ENCODE data around the gene MINDY4. TPM values are rescaled to one million over a fixed set of nuclear protein-coding genes. Genes with fewer than 3 reads are reported as not detected.

The MINDY4 gene
- total RNA-seq, 2 donors from 2014 or later: 7.5 to 8.6 TPM

GRCh38 chr7:30852308-30852684 lies 81.1 kb downstream of the MINDY4 start:
- 79 to 89% methylated on average over 4 of the region's 4 CpGs for WGBS, 2 donors
- H3K4me1 ChIP-seq: peaks cover 8% of the 10 kb centered on the region
- no peak overlapping the region for H3K27ac ChIP-seq
- no peaks in the 10 kb centered on the region for H3K9me3 ChIP-seq
- no peak for TF ChIP-seq POLR2A (IDR thresholded peaks at IDR 0.05)
- no peak for TF ChIP-seq CTCF (IDR thresholded peaks at IDR 0.05)
- H3K36me3 ChIP-seq (replicated peaks in 1 of 2; ENCODE audit: insufficient read depth in 1 of 2, low read depth in 2 of 2): no peaks in the 10 kb centered on the region
- no peaks in the 10 kb centered on the region for H3K27me3 ChIP-seq
- H3K4me3 ChIP-seq: no peak overlapping the region
- intact Hi-C loops (cut with DNase I): no loop called here
- no peak for ATAC-seq
- no peak for DNase-seq

- DNase-seq (no peak), ATAC-seq (no peak)
- H3K4me1 ChIP-seq: peaks cover 8% of the 10 kb centered on the region
- no peak overlapping the region for H3K4me3 ChIP-seq
- no peak overlapping the region for H3K27ac ChIP-seq
- H3K9me3 ChIP-seq: no peaks in the 10 kb centered on the region
- no peaks in the 10 kb centered on the region for H3K27me3 ChIP-seq
- no peaks in the 10 kb centered on the region for H3K36me3 ChIP-seq (replicated peaks in 1 of 2; ENCODE audit: insufficient read depth in 1 of 2, low read depth in 2 of 2)
- no peak for TF ChIP-seq POLR2A (IDR thresholded peaks at IDR 0.05)
- TF ChIP-seq CTCF (IDR thresholded peaks at IDR 0.05): no peak
- intact Hi-C loops (cut with DNase I): no loop called here
- WGBS, 2 donors: 91 to 97% methylated on average over 11 of the region's 11 CpGs
These were observed 81.6 kb downstream of the MINDY4 start for GRCh38 chr7:30852744-30853288.

GRCh38 chr7:30853576-30853975 lies 82.4 kb downstream of the MINDY4 start:
- ATAC-seq: no peak
- no peak for DNase-seq
- TF ChIP-seq CTCF (IDR thresholded peaks at IDR 0.05) (no peak), POLR2A (IDR thresholded peaks at IDR 0.05) (no peak)
- peaks cover 8% of the 10 kb centered on the region for H3K4me1 ChIP-seq
- intact Hi-C loops (cut with DNase I): no loop called here
- H3K9me3 ChIP-seq: no peaks in the 10 kb centered on the region
- 96 to 100% methylated on average over 2 to 3 of the region's 3 CpGs for WGBS, 2 donors
- H3K27me3 ChIP-seq: no peaks in the 10 kb centered on the region
- H3K36me3 ChIP-seq (replicated peaks in 1 of 2; ENCODE audit: insufficient read depth in 1 of 2, low read depth in 2 of 2): no peaks in the 10 kb centered on the region
- no peak overlapping the region for H3K27ac ChIP-seq
- H3K4me3 ChIP-seq: no peak overlapping the region

- TF ChIP-seq POLR2A (IDR thresholded peaks at IDR 0.05) (no peak), CTCF (IDR thresholded peaks at IDR 0.05) (no peak)
- ATAC-seq: no peak
These were observed 84.7 kb downstream of the MINDY4 start for GRCh38 chr7:30855936-30856335.

GRCh38 chr7:30858576-30858975 lies 87.4 kb downstream of the MINDY4 start:
- H3K27ac ChIP-seq: no peak overlapping the region
- no peaks in the 10 kb centered on the region for H3K27me3 ChIP-seq
- intact Hi-C loops (cut with DNase I): no loop called here
- TF ChIP-seq CTCF (IDR thresholded peaks at IDR 0.05) (no peak), POLR2A (IDR thresholded peaks at IDR 0.05) (no peak)
- no peak for ATAC-seq
- H3K9me3 ChIP-seq: no peaks in the 10 kb centered on the region
- 95 to 100% methylated on average over 2 of the region's 2 CpGs for WGBS, 2 donors
- peaks cover 12% of the 10 kb centered on the region for H3K4me1 ChIP-seq
- no peak overlapping the region for H3K4me3 ChIP-seq
- H3K36me3 ChIP-seq (replicated peaks in 1 of 2; ENCODE audit: insufficient read depth in 1 of 2, low read depth in 2 of 2): no peaks in the 10 kb centered on the region
- no peak for DNase-seq

More at GRCh38 chr7:30855936-30856335, 84.7 kb downstream of the MINDY4 start:
- Histone ChIP-seq H3K9me3 (no peaks in the 10 kb centered on the region), H3K36me3 (replicated peaks in 1 of 2; ENCODE audit: insufficient read depth in 1 of 2, low read depth in 2 of 2) (no peaks in the 10 kb centered on the region), H3K27ac (no peak overlapping the region), H3K27me3 (no peaks in the 10 kb centered on the region), H3K4me1 (peaks cover 12% of the 10 kb centered on the region), H3K4me3 (no peak overlapping the region)
- WGBS, 2 donors: 84 to 88% methylated on average over 3 of the region's 3 CpGs
- no peak for DNase-seq
- intact Hi-C loops (cut with DNase I): no loop called here
